HG03565 (cell line): ENCODE measurements around the gene WBP1L.

Source experiments
- ATAC-seq: cut with Tn5 transposase; IDR thresholded peaks from one replicate; pipeline ENCODE4 v1.9.1; 2021; ENCODE audit warnings: mild to moderate bottlenecking, moderate library complexity; ENCODE audit not compliant: unreplicated experiment

WBP1L gene

GRCh38 chr10:102777711-102778453 is 34.1 kb downstream of the WBP1L start:
- ATAC-seq = no peak

GRCh38 chr10:102778781-102779180 is 35.0 kb downstream of the WBP1L start:
- no peak for ATAC-seq

- no peak for ATAC-seq
These were observed 36.2 kb downstream of the WBP1L start for GRCh38 chr10:102779680-102780526.

GRCh38 chr10:102780527-102780808 is 36.7 kb downstream of the WBP1L start:
- ATAC-seq = no peak

GRCh38 chr10:102781090-102781920 is 37.6 kb downstream of the WBP1L start:
- ATAC-seq = no peak

GRCh38 chr10:102781921-102782557 is 38.3 kb downstream of the WBP1L start:
- no peak for ATAC-seq

GRCh38 chr10:102782673-102783551 is 39.2 kb downstream of the WBP1L start:
- no peak for ATAC-seq

- no peak for ATAC-seq
These were observed 39.8 kb downstream of the WBP1L start for GRCh38 chr10:102783568-102783967.

- no peak for ATAC-seq
These were observed 42.1 kb downstream of the WBP1L start for GRCh38 chr10:102785818-102786217.

GRCh38 chr10:102791754-102792395 is 48.1 kb downstream of the WBP1L start:
- no peak for ATAC-seq

- peak; percentile 21 for ATAC-seq
These were observed 52.0 kb downstream of the WBP1L start for GRCh38 chr10:102795453-102796406.

GRCh38 chr10:102796407-102797176 is 52.8 kb downstream of the WBP1L start:
- peak; percentile 76 for ATAC-seq

- no peak for ATAC-seq
These were observed 56.1 kb downstream of the WBP1L start for GRCh38 chr10:102799691-102800471.

GRCh38 chr10:102800611-102801335 is 57.0 kb downstream of the WBP1L start:
- no peak for ATAC-seq

GRCh38 chr10:102801496-102801895 is 57.7 kb downstream of the WBP1L start:
- ATAC-seq = no peak

GRCh38 chr10:102801978-102802377 is 58.2 kb downstream of the WBP1L start:
- no peak for ATAC-seq
